B cell (primary cell): ENCODE measurements around the gene THSD7B. TPM values are rescaled to one million over a fixed set of nuclear protein-coding genes. Genes with fewer than 3 reads are reported as not detected.

ENCODE experiments used
- ATAC-seq: fragments of 200-7000 bp; cut with Tn5 transposase; one replicate; pipeline ENCODE4 v1.10.0; 2021; ENCODE audit warnings: low read depth, mild to moderate bottlenecking, moderate number of reproducible peaks, moderate library complexity
- CTCF ChIA-PET: fragments of 350-600 bp; sonication (Branson Sonifier 250); formaldehyde crosslinking; loops from one replicate; lab custom pipeline; 2021; ENCODE audit warnings: antibody characterized with exemption, inconsistent platforms; lab: Charles Lee
- POLR2A ChIA-PET: fragments of 350-600 bp; sonication (Branson Sonifier 250); formaldehyde crosslinking; loops from one replicate; lab custom pipeline; 2021; ENCODE audit warnings: antibody characterized with exemption; lab: Charles Lee
- DNase-seq: peaks from one replicate; pipeline ENCODE4 v3.0.0; 2013
- H2AFZ ChIP-seq: 2 replicates; pipeline ENCODE4 v1.6.1; 2012; ENCODE audit warnings: mild to moderate bottlenecking, low read depth, low read length; ENCODE audit not compliant: insufficient read depth, poor library complexity, severe bottlenecking
- H3K27ac ChIP-seq, 2 donors: 1 replicate in 1 of 2; 2 replicates in 1 of 2; pipeline ENCODE4 v1.5.1; 2012 to 2013; ENCODE audit warnings: low read length in 2 of 2, mild to moderate bottlenecking in 2 of 2, moderate library complexity in 1 of 2
- H3K27me3 ChIP-seq, 4 experiments: fragments of 200-600 bp in 1 of 4; sonication (generic) in 1 of 4; replicated peaks in 1 of 4; 1 replicate in 2 of 4; 2 replicates in 2 of 4; pipeline versions ENCODE4 v1.6.1 to v1.7.0; 2013 to 2016; ENCODE audit warnings: low read length in 3 of 4, mild to moderate bottlenecking in 2 of 4, mixed read lengths in 1 of 4, moderate library complexity in 1 of 4; ENCODE audit not compliant: insufficient read depth in 4 of 4, control insufficient read depth in 3 of 4; ENCODE audit errors: control extremely low read depth in 1 of 4
- H3K36me3 ChIP-seq, 2 experiments: replicated peaks in 1 of 2; 1 replicate in 1 of 2; 2 replicates in 1 of 2; pipeline versions ENCODE4 v1.6.1 to v1.7.1; 2013; ENCODE audit warnings: low read length in 1 of 2; ENCODE audit not compliant: insufficient read depth in 2 of 2, control insufficient read depth in 1 of 2; ENCODE audit errors: control extremely low read depth in 1 of 2, extremely low read depth in 1 of 2
- H3K4me1 ChIP-seq, 2 donors: fragments of 200-600 bp in 1 of 2; sonication (generic) in 1 of 2; 1 replicate in 1 of 2; 2 replicates in 1 of 2; pipeline versions ENCODE4 v1.5.1 to v1.6.1; 2013 to 2017; ENCODE audit warnings: low read length in 2 of 2; ENCODE audit not compliant: control insufficient read depth in 2 of 2, insufficient read depth in 2 of 2
- H3K4me2 ChIP-seq: replicated peaks from 2 replicates; pipeline ENCODE3; 2012; ENCODE audit warnings: mild to moderate bottlenecking, low read depth, low read length; ENCODE audit not compliant: poor library complexity, severe bottlenecking
- H3K4me3 ChIP-seq, 5 experiments: fragments of 200-600 bp in 1 of 5; sonication (generic) in 1 of 5; 1 replicate in 3 of 5; 2 replicates in 2 of 5; pipeline versions ENCODE4 v1.5.1 to v1.7.0; 2011 to 2016; ENCODE audit warnings: low read length in 4 of 5, mild to moderate bottlenecking in 4 of 5, low read depth in 2 of 5, control low read depth in 1 of 5, moderate library complexity in 1 of 5; ENCODE audit not compliant: insufficient read depth in 1 of 5; ENCODE audit errors: control extremely low read depth in 1 of 5, extremely low read depth in 1 of 5
- H3K79me2 ChIP-seq: fragments of 200-600 bp; sonication (generic); one replicate; pipeline ENCODE4 v1.6.0; 2016; ENCODE audit warnings: low read length; ENCODE audit not compliant: control insufficient read depth, insufficient read depth
- H3K9ac ChIP-seq: fragments of 200-600 bp; sonication (generic); 2 replicates; pipeline ENCODE4 v1.6.1; 2017; ENCODE audit warnings: mild to moderate bottlenecking, low read length, moderate library complexity
- H3K9me3 ChIP-seq, 3 donors: one replicate each; pipeline versions ENCODE4 v1.6.1 to v1.7.1; 2013; ENCODE audit warnings: low read length in 2 of 3; ENCODE audit not compliant: control insufficient read depth in 2 of 3, insufficient read depth in 1 of 3; ENCODE audit errors: control extremely low read depth in 1 of 3
- H4K20me1 ChIP-seq: 2 replicates; pipeline ENCODE4 v1.6.0; 2012; ENCODE audit warnings: mild to moderate bottlenecking, low read length; ENCODE audit not compliant: insufficient read depth, control insufficient read depth, poor library complexity, severe bottlenecking
- H3K27ac Mint-ChIP-seq: one replicate; pipeline ENCODE4 v1.8.0; 2021; ENCODE audit warnings: mixed read lengths
- H3K27me3 Mint-ChIP-seq: one replicate; pipeline ENCODE4 v1.8.0; 2021; ENCODE audit warnings: mixed read lengths
- H3K4me1 Mint-ChIP-seq: one replicate; pipeline ENCODE4 v1.8.0; 2021; ENCODE audit warnings: mixed read lengths
- H3K4me3 Mint-ChIP-seq: one replicate; pipeline ENCODE4 v1.8.0; 2021; ENCODE audit warnings: mixed read lengths
- H3K9me3 Mint-ChIP-seq: one replicate; pipeline ENCODE4 v1.8.0; 2022; ENCODE audit warnings: mixed read lengths; ENCODE audit not compliant: insufficient read depth
- EZH2 ChIP-seq: IDR thresholded peaks from 2 replicates; pipeline ENCODE4 v1.6.1; 2012; ENCODE audit warnings: borderline replicate concordance, low read depth, mild to moderate bottlenecking, moderate library complexity, low read length; ENCODE audit not compliant: insufficient read depth, poor library complexity, severe bottlenecking
- WGBS: methylation state at CpG from one replicate; pipeline ENCODE4 v1.1.5; 2013; ENCODE audit warnings: missing lambda C conversion rate; ENCODE audit not compliant: insufficient coverage; 5-methylcytosine and 5-hydroxymethylcytosine counted together
- intact Hi-C: fragments of 100-400 bp; cut with micrococcal nuclease; formaldehyde crosslinking; loops from one replicate; pipeline ENCODE4 v1.10.0; 2022
- polyA plus RNA-seq: library from polyadenylated mRNA; depleted of rRNA; stranded (reverse); fragments of >200 nt; gene quantifications from 2 replicates; pipeline ENCODE4 v1.2.3, GENCODE V29; 2012
- total RNA-seq, 2 donors: library from RNA; stranded (reverse); fragments of 120-200 nt in 1 of 2; gene quantifications; 1 replicate in 1 of 2; 2 replicates in 1 of 2; pipeline versions ENCODE4 v1.2.3 to v1.2.4, GENCODE V29; 2013 to 2022
- TF ChIP-seq, protein P1 (sequence below): fragments of 200-600 bp; IDR thresholded peaks from one replicate; pipeline ENCODE4 v1.8.0; 2022; ENCODE audit warnings: antibody characterized with exemption, mild to moderate bottlenecking

THSD7B gene
- total and polyA plus RNA-seq, 2 donors (not counting 1 experiment from before 2014, with no cell fraction given), result 0.76 TPM; not detected in 1

DNA sequence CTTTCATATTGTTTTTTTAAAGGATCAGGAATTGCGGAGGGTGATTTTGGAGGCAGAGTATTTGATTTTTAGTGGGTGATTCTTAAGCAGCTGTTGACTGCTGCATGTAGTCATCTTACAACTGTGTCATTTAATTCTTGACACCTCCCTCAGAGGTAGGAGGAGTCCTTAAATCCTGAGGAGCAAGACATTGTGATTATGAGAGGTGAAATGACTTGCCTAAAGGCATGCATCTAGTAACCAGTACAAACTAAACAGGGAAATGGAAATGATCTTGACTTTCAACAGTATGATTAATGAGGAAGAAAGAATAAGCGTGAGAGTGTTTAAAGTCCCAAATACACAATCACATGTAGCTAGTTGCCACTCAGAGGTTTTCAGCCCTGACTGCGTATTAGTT is 440.7 kb downstream of the THSD7B start:
- CTCF ChIA-PET, result interaction anchor here (1.0 kb wide), 1 partner anchor 8 kb away, joined by 3 read pairs; no protein-coding TSS in a partner anchor
- Histone ChIP-seq H3K27ac (no peak overlapping the region), H3K79me2 (no peaks in the 10 kb centered on the region), H3K4me2 (no peak overlapping the region), H3K27me3 (no peaks in the 10 kb centered on the region), H3K9ac (no peak overlapping the region), H3K4me1 (no peaks in the 10 kb centered on the region), H2AFZ (no peak overlapping the region), H4K20me1 (no peaks in the 10 kb centered on the region), H3K4me3 (no peak overlapping the region), H3K36me3 (no peaks in the 10 kb centered on the region), H3K9me3 (no peaks in the 10 kb centered on the region)
- POLR2A ChIA-PET, result no interaction called here
- ATAC-seq (no peak), DNase-seq (no peak)
- TF ChIP-seq, protein P1, sequence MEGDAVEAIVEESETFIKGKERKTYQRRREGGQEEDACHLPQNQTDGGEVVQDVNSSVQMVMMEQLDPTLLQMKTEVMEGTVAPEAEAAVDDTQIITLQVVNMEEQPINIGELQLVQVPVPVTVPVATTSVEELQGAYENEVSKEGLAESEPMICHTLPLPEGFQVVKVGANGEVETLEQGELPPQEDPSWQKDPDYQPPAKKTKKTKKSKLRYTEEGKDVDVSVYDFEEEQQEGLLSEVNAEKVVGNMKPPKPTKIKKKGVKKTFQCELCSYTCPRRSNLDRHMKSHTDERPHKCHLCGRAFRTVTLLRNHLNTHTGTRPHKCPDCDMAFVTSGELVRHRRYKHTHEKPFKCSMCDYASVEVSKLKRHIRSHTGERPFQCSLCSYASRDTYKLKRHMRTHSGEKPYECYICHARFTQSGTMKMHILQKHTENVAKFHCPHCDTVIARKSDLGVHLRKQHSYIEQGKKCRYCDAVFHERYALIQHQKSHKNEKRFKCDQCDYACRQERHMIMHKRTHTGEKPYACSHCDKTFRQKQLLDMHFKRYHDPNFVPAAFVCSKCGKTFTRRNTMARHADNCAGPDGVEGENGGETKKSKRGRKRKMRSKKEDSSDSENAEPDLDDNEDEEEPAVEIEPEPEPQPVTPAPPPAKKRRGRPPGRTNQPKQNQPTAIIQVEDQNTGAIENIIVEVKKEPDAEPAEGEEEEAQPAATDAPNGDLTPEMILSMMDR, result no peak
- no peak for TF ChIP-seq EZH2
- Mint-ChIP-seq H3K27me3 (no peaks in the 10 kb centered on the region), H3K9me3 (no peaks in the 10 kb centered on the region), H3K27ac (no peak overlapping the region), H3K4me3 (no peak overlapping the region), H3K4me1 (no peaks in the 10 kb centered on the region)
- no CpG with 5 or more reads among the region's 3 CpGs for whole genome bisulfite sequencing
- intact Hi-C loops, result no loop called here

DNA sequence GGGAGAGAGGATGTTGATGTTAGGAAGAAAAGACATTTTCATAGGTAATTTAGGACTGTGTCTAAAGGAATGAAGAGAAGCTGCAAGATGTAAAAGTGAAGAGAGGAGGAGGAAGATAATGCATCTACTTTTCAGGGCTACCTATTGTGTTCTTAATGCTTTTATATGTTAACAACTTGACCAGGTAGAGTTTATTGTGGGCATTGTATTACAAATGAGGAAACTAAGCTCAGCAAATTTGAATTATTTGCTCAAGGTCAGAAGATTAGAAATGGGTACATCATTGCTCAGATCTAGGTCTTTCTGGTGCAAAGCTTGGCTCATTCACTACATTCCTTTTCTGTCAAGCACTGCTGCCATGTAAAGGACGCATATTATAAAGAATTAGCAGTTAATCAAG is 441.7 kb downstream of the THSD7B start:
- H3K4me3 Mint-ChIP-seq, result no peak overlapping the region
- no peak for ATAC-seq

More for the DNA sequence above, 441.7 kb downstream of the THSD7B start:
- H3K27ac Mint-ChIP-seq, result no peak overlapping the region
- intact Hi-C loops, result no loop called here
- H3K4me1 Mint-ChIP-seq, result no peaks in the 10 kb centered on the region
- WGBS, result no CpG with 5 or more reads among the region's 1 CpG
- H3K9ac ChIP-seq, result no peak overlapping the region
- no peaks in the 10 kb centered on the region for H4K20me1 ChIP-seq
- no peak for TF ChIP-seq EZH2
- TF ChIP-seq, protein P1, result no peak
- no peaks in the 10 kb centered on the region for H3K9me3 Mint-ChIP-seq
- no peaks in the 10 kb centered on the region for H3K4me1 ChIP-seq
- no peaks in the 10 kb centered on the region for H3K9me3 ChIP-seq
- H3K36me3 ChIP-seq, result no peaks in the 10 kb centered on the region
- no peaks in the 10 kb centered on the region for H3K79me2 ChIP-seq
- H3K4me2 ChIP-seq, result no peak overlapping the region
- H3K27me3 ChIP-seq, result no peaks in the 10 kb centered on the region
- H3K4me3 ChIP-seq, result no peak overlapping the region
- DNase-seq, result no peak
- H3K27me3 Mint-ChIP-seq, result no peaks in the 10 kb centered on the region
- POLR2A ChIA-PET, result no interaction called here
- no peak overlapping the region for H2AFZ ChIP-seq
- H3K27ac ChIP-seq, result no peak overlapping the region
- CTCF ChIA-PET, result no interaction called here
